Measurements from ENCODE around the gene DNAH7.
"Not testable (repeated sequence)": the region's sequence is repeated elsewhere in the genome, so short reads cannot be mapped to it uniquely, and the experiment has no call there.

Gene DNAH7

GRCh38 chr2:196068271-196069209, at the start of gene DNAH7:
TSS of gene DNAH7 (minus strand) at chr2:196068837. CDS start at chr2:196068711, 126 bp downstream.
- DNase-seq, result peak; percentile 86

DNA sequence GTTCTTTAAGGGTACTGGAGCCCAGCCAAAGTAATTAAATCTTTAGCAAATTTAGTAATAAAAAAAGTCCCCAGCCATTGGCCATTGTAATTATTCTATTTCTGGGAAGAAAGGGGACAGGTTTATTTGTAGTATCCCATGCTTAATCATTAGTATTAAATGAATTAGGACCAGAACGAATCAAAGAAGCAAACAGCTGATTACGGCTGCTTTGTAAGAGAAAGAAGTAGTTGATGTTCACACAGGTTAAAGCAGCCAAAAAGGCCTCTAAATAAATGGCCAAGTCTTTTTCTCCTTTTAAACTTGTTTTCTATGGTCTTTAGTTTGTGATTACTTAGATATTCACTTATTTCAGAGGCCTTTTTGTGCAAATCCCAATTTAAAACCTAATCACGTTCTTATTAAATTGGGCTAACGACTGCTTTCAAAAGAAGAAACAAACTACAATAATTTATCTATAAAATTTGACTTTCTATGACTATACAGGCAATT, 48.6 kb upstream of the DNAH7 start:
- no peak for DNase-seq

GRCh38 chr2:196113061-196113974, 44.7 kb upstream of the DNAH7 start:
- DNase-seq, result no peak

GRCh38 chr2:196112418-196113034, 43.9 kb upstream of the DNAH7 start:
- no peak for DNase-seq

- no peak for DNase-seq
Observed at GRCh38 chr2:196108604-196109003, 40.0 kb upstream of the DNAH7 start.

DNA sequence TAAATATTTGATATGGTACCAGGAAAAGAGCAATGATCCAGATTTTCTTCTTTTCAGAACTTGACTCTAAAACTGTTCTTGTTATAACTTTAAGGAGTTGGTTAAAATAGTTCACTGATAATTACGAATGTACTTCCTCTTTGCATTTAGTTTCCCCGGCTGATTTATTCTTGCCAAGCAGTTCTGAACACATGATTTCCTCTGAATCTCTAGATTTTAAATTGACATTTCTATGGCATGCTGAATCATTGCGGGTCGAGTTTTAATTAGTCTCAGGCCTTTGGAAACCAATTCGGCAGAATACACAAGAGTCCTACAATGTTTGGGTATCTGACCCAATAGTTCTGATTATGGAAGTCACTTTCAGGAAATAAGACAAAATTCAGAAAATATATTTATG, 37.3 kb upstream of the DNAH7 start:
- DNase-seq, result no peak

- no peak for DNase-seq
Observed at GRCh38 chr2:196104066-196104465, 35.4 kb upstream of the DNAH7 start.

GRCh38 chr2:196103626-196104025, 35.0 kb upstream of the DNAH7 start:
- no peak for DNase-seq

DNA sequence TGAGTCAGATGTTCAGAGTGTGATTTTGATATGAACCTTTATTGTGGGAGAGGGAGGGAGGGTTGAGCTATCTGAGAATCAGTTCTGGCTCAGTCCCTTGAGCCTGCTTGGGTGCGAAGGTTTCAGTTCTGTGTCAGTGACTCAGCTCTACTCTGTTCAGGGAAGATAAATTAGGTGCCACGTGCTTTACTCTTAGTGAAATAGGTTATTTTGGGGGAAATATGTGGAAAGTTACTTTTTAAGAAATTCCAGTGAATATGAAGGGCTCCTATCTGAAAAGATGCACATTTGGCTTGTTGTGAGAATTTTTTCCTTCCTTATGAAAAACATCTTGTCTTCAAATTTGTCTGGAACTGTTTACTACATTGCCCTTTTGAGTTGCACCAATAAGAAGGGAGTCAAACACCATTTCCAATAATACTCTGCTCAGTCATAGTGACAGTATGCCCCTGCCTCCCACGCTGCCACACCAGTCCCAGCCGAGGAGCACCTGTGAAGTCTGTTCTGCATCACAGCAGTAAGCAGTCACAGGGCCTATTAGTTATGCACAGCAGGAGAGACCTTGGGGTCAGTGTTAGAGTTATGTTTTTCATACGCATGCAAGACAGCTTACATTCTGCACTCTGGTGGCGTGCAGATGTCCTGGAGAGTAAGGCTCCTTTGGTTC, 32.8 kb upstream of the DNAH7 start:
- DNase-seq, result peak; percentile 4

DNA sequence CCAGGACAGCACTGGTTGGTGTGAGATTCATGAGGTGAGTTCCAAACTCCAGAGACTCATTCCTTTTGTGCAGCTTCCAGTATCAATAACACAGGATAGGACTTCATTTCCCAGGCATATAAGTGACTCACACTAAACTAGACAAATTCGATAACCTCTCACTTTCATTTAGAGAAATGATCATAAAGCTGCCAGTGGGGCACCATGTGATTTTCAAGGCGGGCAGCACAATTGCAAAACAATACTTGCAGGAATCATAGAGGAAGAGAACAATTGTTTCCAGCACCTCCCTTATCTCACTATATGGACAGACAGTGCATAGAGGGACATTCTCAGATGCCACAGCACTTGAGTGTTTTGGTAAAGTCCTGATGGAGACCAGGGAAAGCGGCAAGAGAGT, 31.3 kb upstream of the DNAH7 start:
- no peak for DNase-seq

GRCh38 chr2:196097864-196098660, 29.4 kb upstream of the DNAH7 start:
- no peak for DNase-seq

DNA sequence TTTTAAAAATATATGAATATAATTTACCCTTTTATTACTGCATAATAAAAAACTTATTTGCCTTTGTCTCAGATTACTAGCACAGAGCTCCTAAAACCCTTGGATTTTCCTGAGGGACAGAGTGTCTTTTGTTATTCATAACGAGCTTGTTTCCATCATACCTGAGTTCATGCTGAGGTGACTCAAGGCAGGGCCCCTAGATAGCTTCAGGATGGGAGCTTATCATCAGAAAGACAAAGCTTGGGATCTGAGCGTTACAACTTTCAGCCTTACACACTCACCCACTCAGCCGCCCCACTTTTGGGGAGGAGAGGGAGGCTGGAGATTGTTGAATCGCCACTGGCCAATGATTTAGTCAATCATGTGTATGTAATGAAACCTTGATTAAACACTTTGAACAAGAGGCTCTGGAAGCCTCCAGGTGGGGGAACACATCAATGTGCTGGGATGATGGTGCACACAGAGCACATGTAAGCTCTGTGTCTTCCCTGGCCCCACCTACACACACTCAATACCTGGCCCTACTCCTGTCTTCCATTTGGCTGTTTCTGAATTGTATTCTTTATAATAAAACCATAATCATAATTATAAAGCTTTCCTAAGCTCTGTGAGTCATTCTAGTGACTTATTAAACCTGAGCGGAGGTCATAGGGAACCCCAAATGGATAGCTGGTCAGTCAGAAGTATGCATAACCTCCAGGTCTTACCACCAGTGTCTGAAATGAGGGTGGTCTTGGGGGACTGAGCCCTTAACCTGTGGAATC, 28.5 kb upstream of the DNAH7 start:
- no peak for DNase-seq

DNA sequence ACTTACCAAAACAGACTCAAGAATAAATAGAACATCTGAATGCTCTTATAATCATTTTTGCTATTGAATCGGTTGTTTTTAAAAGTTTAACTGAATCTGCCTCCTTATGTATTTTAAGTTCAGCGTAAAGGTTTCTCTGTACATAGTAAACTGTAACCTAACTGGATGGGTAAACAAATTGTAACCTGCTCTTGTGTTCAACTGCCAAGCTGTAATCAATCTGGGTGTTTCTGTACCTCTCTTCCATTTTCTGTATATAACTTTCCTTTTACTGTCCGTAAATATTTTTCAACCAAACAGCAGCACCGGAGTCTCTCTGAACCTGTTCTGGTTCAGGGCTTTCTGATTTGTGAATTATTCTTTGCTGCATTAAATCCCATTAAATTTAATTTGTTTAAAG, 27.6 kb upstream of the DNAH7 start:
- DNase-seq, result no peak

DNA sequence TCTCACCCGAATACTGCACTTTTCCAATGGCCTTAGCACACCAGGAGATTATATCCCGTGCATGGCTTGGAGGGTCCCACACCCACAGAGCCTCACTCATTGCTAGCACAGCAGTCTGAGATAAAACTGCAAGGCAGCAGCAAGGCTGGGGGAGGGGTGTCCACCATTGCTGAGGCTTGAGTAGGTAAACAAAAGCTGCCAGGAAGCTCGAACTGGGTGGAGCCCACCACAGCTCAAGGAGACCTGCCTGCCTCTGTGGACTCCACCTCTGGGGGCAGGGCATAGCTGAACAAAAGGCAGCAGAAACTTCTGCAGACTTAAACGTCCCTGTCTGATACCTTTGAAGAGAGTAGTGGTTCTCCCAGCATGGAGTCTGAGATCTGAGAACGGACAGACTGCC, 20.8 kb upstream of the DNAH7 start:
- not testable (repeated sequence) for DNase-seq

GRCh38 chr2:196088203-196088602, 19.6 kb upstream of the DNAH7 start:
- DNase-seq, result no peak

DNA sequence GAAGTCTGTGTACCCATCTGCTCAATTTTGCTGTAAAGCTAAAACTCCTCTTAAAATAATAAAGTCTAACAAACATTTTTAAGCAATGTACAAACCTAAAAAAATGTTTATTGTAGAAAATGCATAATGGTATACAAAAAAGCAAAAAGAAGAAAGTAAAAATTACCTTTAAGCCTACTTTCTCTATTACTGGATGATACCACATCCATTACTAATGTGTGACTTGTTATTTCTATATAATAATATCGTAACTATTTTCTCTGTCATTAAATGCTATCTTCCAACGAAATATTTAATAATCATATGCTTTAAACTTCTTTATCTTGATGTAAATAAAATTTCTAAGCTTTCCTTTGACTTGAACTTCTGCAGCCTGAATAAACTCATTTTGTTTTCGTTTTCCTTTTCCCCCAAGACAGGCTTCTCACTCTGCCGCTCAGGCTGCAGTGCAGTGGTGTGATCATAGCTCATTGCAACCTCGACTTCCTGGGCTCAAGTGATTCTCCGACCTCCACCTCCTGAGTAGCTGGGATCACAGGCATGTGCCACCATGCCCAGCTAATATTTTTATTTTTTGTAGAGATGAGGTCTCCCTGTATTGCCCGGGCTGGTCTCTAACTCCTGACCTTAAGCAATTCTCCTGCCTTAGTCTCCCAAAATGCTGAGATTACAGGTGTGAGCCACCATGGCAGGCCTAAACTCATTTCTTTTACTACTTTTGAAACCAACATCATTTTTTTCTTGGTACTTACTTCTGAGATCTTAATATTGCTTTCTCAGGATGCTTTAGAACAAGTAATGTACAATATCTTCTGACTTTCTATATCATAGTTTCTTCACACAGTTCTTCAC, 18.1 kb upstream of the DNAH7 start:
- DNase-seq, result no peak

DNA sequence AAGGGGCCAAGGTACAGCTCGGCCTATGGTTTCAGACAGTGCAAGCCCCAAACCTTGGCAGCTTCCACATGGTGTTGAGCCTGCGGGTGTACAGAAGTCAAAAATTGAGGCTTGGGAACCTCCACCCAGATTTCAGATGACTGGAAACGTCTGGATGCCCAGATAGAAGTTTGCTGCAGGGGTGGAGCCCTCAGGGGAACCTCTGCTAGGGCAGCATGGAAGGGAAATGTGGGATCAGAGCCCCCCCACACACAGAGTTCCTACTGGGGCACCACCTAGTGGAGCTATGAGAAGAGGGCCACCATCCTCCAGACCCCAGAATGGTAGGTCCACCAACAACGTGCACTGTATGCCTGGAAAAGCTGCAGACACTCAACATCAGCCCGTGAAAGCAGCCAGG, 15.0 kb upstream of the DNAH7 start:
- no peak for DNase-seq

DNA sequence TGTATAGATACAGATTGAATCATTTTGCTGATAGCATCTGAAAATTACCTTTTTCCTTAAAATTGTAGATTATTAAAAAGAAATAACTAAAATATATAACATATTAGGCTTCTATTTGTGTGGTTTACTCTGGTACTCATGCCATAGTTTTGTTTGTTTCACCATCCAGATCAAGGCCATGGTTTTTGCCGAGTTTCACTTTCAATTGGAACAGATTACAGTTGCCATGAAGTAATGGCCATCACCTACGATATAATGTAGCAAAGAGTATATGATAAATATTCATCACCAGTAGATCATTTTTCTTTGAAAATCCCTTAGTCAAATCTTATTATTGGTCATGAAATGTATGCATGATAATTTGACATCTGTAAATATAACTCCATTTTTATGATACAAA, 11.9 kb upstream of the DNAH7 start:
- DNase-seq, result no peak

DNA sequence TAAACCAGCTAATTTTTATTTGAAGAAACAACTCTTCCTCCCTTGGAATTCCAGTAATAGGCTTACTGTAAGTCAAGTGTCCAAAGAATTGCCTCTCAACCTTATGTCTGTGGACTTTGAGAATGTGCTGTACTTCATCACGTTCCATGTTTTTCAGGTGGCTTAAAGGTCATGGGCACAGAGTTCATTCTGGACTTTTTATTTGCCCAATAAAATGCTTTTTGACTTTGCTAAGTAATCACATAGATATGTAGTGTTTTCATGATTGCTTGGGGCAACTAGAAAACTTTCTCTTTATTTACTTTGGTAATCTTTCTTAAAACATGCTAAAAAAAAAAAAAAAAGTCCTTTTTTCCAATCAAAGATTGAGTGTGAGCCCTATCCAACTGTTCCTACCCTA, 10.4 kb upstream of the DNAH7 start:
- DNase-seq, result no peak

GRCh38 chr2:196077821-196078220, 9.2 kb upstream of the DNAH7 start:
- no peak for DNase-seq

Data from stimulated activated naive CD4-positive, alpha-beta T cell treated with Interleukin-2 at 50 U/mL for 16 hours (primary cell).